ENCODE measurements around the gene C11orf91. TPM values are rescaled to one million over a fixed set of nuclear protein-coding genes. Genes with fewer than 3 reads are reported as not detected.
"Not testable (repeated sequence)": the region's sequence is repeated elsewhere in the genome, so short reads cannot be mapped to it uniquely, and the experiment has no call there.

C11orf91 gene
- total RNA-seq, 2 experiments from 2014 or later, result not detected

- Mint-ChIP-seq H3K4me3 (no peak overlapping the region), H3K9me3 (no peaks in the 10 kb centered on the region), H3K27me3 (peaks cover 12% of the 10 kb centered on the region), H3K27ac (no peak overlapping the region), H3K36me3 (no peaks in the 10 kb centered on the region), H3K4me1 (ENCODE audit: low read depth) (no peaks in the 10 kb centered on the region)
- POLR2A ChIA-PET, result no interaction called here
- intact Hi-C loops (cut with micrococcal nuclease), result no loop called here
- DNase-seq, result no peak
- CTCF ChIA-PET, result interaction anchor here (0.8 to 1.0 kb wide), 2 partner anchors 9 to 78 kb away, joined by 3 read pairs; no protein-coding TSS in a partner anchor
Observed at GRCh38 chr11:33664827-33665226, 35.8 kb downstream of the C11orf91 start.

GRCh38 chr11:33664166-33664565 lies 36.5 kb downstream of the C11orf91 start:
- ChIA-PET POLR2A (no interaction called here), CTCF (interaction anchor here (0.8 kb wide), 1 partner anchor 9 kb away, joined by 3 read pairs; no protein-coding TSS in a partner anchor)
- H3K27ac Mint-ChIP-seq, result no peak overlapping the region
- no peak overlapping the region for H3K4me3 Mint-ChIP-seq
- no peak for DNase-seq
- no peaks in the 10 kb centered on the region for H3K4me1 Mint-ChIP-seq (ENCODE audit: low read depth)
- H3K9me3 Mint-ChIP-seq, result no peaks in the 10 kb centered on the region
- no peaks in the 10 kb centered on the region for H3K36me3 Mint-ChIP-seq
- intact Hi-C loops (cut with micrococcal nuclease), result no loop called here
- peaks cover 11% of the 10 kb centered on the region for H3K27me3 Mint-ChIP-seq

GRCh38 chr11:33663121-33663520 lies 37.5 kb downstream of the C11orf91 start:
- Mint-ChIP-seq H3K27me3 (peaks cover 11% of the 10 kb centered on the region), H3K27ac (no peak overlapping the region), H3K4me3 (no peak overlapping the region), H3K36me3 (no peaks in the 10 kb centered on the region), H3K4me1 (ENCODE audit: low read depth) (no peaks in the 10 kb centered on the region), H3K9me3 (no peaks in the 10 kb centered on the region)
- intact Hi-C loops (cut with micrococcal nuclease), result no loop called here
- CTCF ChIA-PET, result interaction anchor here (1.0 kb wide), 1 partner anchor 143 kb away, joined by 4 read pairs; no protein-coding TSS in a partner anchor
- POLR2A ChIA-PET, result no interaction called here
- DNase-seq, result no peak

GRCh38 chr11:33661526-33661925 lies 39.1 kb downstream of the C11orf91 start:
- CTCF ChIA-PET; H3K4me1 Mint-ChIP-seq (ENCODE audit: low read depth); intact Hi-C loops (cut with micrococcal nuclease); H3K36me3 Mint-ChIP-seq; H3K4me3 Mint-ChIP-seq; DNase-seq; POLR2A ChIA-PET; H3K27ac Mint-ChIP-seq; H3K9me3 Mint-ChIP-seq: not testable (repeated sequence)
- H3K27me3 Mint-ChIP-seq, result peaks cover 12% of the 10 kb centered on the region

GRCh38 chr11:33660962-33661361 lies 39.7 kb downstream of the C11orf91 start:
- peaks cover 10% of the 10 kb centered on the region for H3K27me3 Mint-ChIP-seq
- POLR2A ChIA-PET, result no interaction called here
- no peaks in the 10 kb centered on the region for H3K36me3 Mint-ChIP-seq
- CTCF ChIA-PET, result no interaction called here
- intact Hi-C loops (cut with micrococcal nuclease), result no loop called here
- no peak overlapping the region for H3K27ac Mint-ChIP-seq
- no peak overlapping the region for H3K4me3 Mint-ChIP-seq
- no peaks in the 10 kb centered on the region for H3K4me1 Mint-ChIP-seq (ENCODE audit: low read depth)
- DNase-seq, result no peak
- no peaks in the 10 kb centered on the region for H3K9me3 Mint-ChIP-seq

GRCh38 chr11:33659370-33660139 lies 41.1 kb downstream of the C11orf91 start:
- ChIA-PET POLR2A (interaction anchor here (0.6 kb wide), 1 partner anchor 103 kb away, joined by 3 read pairs; no protein-coding TSS in a partner anchor), CTCF (no interaction called here)
- intact Hi-C loops (cut with micrococcal nuclease), result no loop called here
- H3K27ac Mint-ChIP-seq, result no peak overlapping the region
- H3K4me3 Mint-ChIP-seq, result no peak overlapping the region
- H3K36me3 Mint-ChIP-seq, result no peaks in the 10 kb centered on the region
- no peaks in the 10 kb centered on the region for H3K4me1 Mint-ChIP-seq (ENCODE audit: low read depth)
- H3K9me3 Mint-ChIP-seq, result no peaks in the 10 kb centered on the region
- H3K27me3 Mint-ChIP-seq, result peaks cover 14% of the 10 kb centered on the region
- no peak for DNase-seq

GRCh38 chr11:33658195-33658900 lies 42.3 kb downstream of the C11orf91 start:
- DNase-seq, result no peak
- CTCF ChIA-PET, result no interaction called here
- intact Hi-C loops (cut with micrococcal nuclease), result no loop called here
- peaks cover 14% of the 10 kb centered on the region for H3K27me3 Mint-ChIP-seq
- POLR2A ChIA-PET, result no interaction called here
- H3K4me3 Mint-ChIP-seq, result no peak overlapping the region
- no peak overlapping the region for H3K27ac Mint-ChIP-seq
- no peaks in the 10 kb centered on the region for H3K4me1 Mint-ChIP-seq (ENCODE audit: low read depth)
- no peaks in the 10 kb centered on the region for H3K9me3 Mint-ChIP-seq
- H3K36me3 Mint-ChIP-seq, result no peaks in the 10 kb centered on the region

GRCh38 chr11:33657757-33658156 lies 42.9 kb downstream of the C11orf91 start:
- no peaks in the 10 kb centered on the region for H3K9me3 Mint-ChIP-seq

GRCh38 chr11:33656768-33657167 lies 43.9 kb downstream of the C11orf91 start:
- Mint-ChIP-seq H3K4me1 (ENCODE audit: low read depth) (no peaks in the 10 kb centered on the region), H3K4me3 (no peak overlapping the region), H3K9me3 (no peaks in the 10 kb centered on the region), H3K36me3 (no peaks in the 10 kb centered on the region), H3K27me3 (peaks cover 11% of the 10 kb centered on the region), H3K27ac (no peak overlapping the region)
- ChIA-PET POLR2A (no interaction called here), CTCF (no interaction called here)
- intact Hi-C loops (cut with micrococcal nuclease), result no loop called here
- no peak for DNase-seq

More at GRCh38 chr11:33657757-33658156, 42.9 kb downstream of the C11orf91 start:
- H3K4me1 Mint-ChIP-seq (ENCODE audit: low read depth), result no peaks in the 10 kb centered on the region
- POLR2A ChIA-PET, result no interaction called here
- H3K27ac Mint-ChIP-seq, result no peak overlapping the region
- no peak overlapping the region for H3K4me3 Mint-ChIP-seq
- H3K27me3 Mint-ChIP-seq, result peaks cover 14% of the 10 kb centered on the region
- no peaks in the 10 kb centered on the region for H3K36me3 Mint-ChIP-seq
- intact Hi-C loops (cut with micrococcal nuclease), result no loop called here
- DNase-seq, result no peak
- CTCF ChIA-PET, result no interaction called here

GRCh38 chr11:33655842-33656600 lies 44.6 kb downstream of the C11orf91 start:
- CTCF ChIA-PET, result no interaction called here

GRCh38 chr11:33654594-33654993 lies 46.0 kb downstream of the C11orf91 start:
- no peak for DNase-seq
- intact Hi-C loops (cut with micrococcal nuclease), result no loop called here
- no peaks in the 10 kb centered on the region for H3K9me3 Mint-ChIP-seq
- POLR2A ChIA-PET, result no interaction called here
- H3K27ac Mint-ChIP-seq, result no peak overlapping the region
- CTCF ChIA-PET, result no interaction called here
- H3K36me3 Mint-ChIP-seq, result no peaks in the 10 kb centered on the region
- H3K27me3 Mint-ChIP-seq, result peaks cover 18% of the 10 kb centered on the region
- H3K4me1 Mint-ChIP-seq (ENCODE audit: low read depth), result no peaks in the 10 kb centered on the region
- no peak overlapping the region for H3K4me3 Mint-ChIP-seq

More at GRCh38 chr11:33655842-33656600, 44.6 kb downstream of the C11orf91 start:
- Mint-ChIP-seq H3K4me3 (no peak overlapping the region), H3K27me3 (peaks cover 12% of the 10 kb centered on the region), H3K27ac (no peak overlapping the region), H3K9me3 (no peaks in the 10 kb centered on the region), H3K4me1 (ENCODE audit: low read depth) (no peaks in the 10 kb centered on the region), H3K36me3 (no peaks in the 10 kb centered on the region)
- DNase-seq, result no peak
- POLR2A ChIA-PET, result no interaction called here
- intact Hi-C loops (cut with micrococcal nuclease), result no loop called here

GRCh38 chr11:33652930-33653329 lies 47.7 kb downstream of the C11orf91 start:
- H3K27ac Mint-ChIP-seq, result no peak overlapping the region
- no peak for DNase-seq
- CTCF ChIA-PET, result no interaction called here
- intact Hi-C loops (cut with micrococcal nuclease), result no loop called here
- POLR2A ChIA-PET, result no interaction called here
- H3K4me1 Mint-ChIP-seq (ENCODE audit: low read depth), result no peaks in the 10 kb centered on the region
- H3K27me3 Mint-ChIP-seq, result peaks cover 18% of the 10 kb centered on the region
- H3K36me3 Mint-ChIP-seq, result no peaks in the 10 kb centered on the region
- no peaks in the 10 kb centered on the region for H3K9me3 Mint-ChIP-seq
- no peak overlapping the region for H3K4me3 Mint-ChIP-seq
